HK-2 (cell line): Measurements from ENCODE around the gene PIK3CB.
"Not testable (repeated sequence)": the region's sequence is repeated elsewhere in the genome, so short reads cannot be mapped to it uniquely, and the experiment has no call there.

Experiments
- DNase-seq: peaks from one replicate; pipeline ENCODE4 v3.0.0-alpha.2; 2018; ENCODE audit not compliant: unreplicated experiment

Gene PIK3CB

DNA sequence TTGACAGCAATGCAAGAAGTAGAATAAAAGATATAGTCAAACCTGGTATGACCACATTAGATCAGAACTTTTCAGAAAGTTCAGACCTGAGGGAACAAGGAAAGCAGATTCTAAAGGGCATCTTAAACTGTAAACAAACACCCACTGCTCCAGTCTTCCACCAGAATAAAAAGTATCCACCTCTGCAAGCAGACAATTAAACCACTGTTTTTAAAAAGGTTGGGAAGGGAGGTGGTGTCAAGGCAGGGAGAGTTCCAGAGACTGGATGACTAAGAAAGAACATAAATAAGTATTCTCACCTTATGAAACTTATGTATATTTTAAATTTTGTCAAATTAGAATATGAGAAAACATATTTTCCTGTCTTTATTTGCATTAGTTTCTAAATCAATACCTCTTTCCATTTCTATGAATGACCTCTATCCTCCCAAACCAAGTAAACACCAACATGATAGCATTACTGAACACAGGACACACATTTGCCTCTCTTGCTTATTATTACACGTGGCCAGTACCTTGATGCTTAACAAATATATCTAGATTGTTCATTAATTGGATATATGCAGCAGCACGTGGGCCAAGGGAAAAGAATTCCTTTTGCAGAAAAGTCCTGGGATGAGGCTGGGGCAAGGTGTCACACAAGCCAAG lies 31.6 kb downstream of the PIK3CB start:
- no peak for DNase-seq

DNA sequence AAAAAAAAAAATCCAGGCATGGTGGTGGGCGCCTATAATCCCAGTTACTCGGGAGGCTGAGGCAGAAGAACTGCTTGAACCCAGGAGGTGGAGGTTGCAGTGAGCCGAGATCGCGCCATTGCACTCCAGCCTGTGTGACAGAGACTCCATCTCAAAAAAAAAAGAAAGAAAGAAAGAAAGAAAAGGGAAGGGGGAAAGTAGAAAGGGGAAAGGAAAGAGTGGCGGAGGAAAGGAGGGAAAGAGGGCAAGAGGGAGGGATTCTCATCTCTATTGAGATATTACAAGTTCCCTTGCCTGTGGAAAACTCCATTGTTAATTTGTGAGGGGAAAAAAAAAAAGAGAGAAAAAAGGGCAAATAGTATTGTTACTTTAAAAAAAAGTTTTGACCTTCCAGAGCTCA lies 32.5 kb downstream of the PIK3CB start:
- not testable (repeated sequence) for DNase-seq

DNA sequence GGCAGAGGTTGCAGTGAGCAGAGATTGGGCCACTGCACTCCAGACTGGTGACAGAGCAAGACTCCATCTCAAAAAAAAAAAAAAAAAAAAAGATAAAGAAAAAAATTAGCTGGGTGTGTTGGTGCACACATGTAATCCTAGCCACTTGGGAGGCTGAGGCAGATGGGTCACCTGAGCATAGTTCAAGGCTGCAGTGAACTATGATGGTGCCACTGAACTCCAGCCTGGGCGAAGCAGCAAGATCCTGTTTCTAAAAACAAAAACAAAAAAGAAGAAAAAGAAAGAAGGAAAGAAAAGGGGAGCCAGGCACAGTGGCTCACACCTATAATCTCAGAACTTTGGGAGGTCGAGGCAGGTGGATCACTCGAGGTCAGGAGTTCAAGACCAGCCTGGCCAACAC lies 32.9 kb downstream of the PIK3CB start:
- no peak for DNase-seq

DNA sequence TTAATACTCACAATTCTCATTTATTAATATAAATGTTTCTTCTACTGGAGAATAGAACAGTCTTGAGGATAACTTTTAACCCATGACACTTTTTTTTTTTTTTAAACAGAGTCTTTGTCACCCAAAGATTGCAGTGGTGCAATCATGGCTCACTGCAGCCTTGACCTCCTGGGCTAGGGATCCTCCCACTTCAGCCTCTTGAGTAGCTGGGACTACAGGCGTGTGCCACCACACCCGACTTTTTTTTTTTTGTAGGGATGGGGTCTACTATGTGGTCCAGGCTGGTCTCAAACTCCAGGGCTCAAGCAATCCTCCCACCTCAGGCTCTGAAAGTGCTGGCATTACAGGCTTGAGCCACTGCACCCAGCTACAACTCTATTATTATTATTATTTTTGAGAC lies 34.5 kb downstream of the PIK3CB start:
- no peak for DNase-seq

DNA sequence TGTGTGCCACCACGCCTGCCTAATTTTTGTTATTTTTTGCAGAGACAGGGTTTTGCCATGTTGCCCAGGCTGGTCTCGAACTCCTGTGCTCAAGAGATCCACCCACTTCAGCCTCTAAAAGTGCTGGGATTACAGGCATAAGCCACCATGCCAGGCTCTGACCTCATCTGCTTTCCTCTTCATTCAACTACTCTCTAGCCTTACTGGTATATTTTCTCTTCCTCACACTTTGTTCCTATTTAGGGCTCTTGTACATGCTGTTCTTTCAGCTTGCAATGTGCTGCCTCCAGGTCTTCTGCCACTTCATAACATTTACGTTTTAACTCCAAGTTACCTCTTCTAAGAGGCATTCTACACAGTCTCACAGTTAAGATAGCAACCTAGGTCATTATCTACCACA lies 34.9 kb downstream of the PIK3CB start:
- DNase-seq, result no peak

DNA sequence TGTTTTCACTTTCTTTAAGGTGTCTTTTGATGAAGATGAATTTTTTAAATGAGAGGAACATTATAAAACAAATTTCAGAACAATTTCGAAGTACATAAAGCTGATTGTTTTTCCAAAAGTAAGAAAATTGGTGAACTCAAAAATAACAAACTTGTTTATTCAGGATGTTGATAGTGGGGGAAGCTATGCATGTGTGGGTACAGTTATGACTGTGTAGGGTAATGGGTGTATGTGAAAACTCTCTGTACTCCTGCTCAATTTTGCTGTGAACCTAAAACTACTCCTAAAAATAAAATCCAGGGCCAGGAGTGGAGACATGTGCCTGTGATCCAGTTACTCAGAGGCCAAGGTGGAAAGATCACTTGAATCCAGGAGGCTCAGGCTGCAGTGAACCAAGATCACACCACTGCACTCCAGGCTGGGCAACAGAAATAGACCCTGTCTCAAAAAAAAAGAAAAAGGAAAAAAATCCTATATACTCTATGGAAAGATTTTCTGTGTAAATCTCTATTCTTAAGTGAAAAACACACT lies 37.2 kb downstream of the PIK3CB start:
- no peak for DNase-seq

DNA sequence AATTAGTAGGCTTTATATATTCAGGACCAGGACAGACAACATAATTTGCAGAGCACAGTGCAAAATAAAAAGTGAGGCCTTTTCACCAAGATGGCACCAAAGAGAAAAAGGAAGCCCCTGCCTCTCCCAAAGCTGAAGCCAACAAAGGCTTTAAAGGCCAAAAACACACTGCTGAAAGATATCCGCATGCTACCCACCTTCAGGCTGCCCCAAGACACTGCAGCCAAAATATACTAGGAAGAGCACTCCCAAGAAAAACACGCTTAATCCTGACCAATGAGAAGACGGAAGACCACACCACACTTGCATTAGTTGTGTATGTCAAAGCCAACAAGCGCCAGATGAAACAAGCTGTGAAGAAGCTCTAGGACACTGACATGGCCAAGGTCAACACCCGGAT lies 38.0 kb downstream of the PIK3CB start:
- no peak for DNase-seq

DNA sequence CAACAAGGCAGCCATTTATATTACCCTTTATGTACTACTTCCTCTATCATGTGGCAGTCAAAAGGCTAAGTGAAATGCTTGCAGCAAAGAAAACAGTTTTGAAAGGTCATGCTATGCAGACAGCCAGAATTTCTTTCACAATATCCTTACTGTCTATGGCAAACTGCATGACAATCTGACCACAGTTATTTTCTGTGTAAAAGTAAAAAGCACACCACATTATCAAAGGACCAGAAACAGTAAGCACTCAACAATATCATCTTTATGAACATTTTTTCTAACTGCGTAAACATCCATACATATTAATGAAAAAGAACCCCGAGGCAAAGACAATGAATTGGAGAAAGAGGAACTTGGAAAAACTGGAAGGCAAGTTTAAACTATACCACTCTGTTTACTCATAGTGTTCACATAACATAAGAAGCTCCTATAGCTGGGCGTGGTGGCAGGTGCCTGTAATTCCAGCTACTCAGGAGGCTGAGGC lies 47.9 kb downstream of the PIK3CB start:
- no peak for DNase-seq

DNA sequence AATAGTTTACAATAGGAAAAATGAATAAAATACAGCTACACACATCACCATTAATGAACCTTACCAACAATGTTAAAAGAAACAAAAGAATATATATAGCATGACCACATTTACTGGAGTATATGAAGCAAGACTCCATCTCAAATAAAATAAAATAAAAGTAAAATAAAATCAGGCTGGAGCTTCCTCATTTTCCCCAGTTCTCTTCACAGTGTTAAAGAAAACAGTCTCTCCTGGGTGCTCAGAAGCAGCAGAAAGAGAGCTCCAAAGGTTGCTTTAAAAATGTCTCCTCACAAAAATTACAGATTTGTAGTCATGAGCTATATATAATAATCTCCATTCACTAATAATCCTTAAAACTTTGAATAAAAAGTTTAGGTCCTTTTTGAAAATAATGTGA lies 48.8 kb downstream of the PIK3CB start:
- no peak for DNase-seq

DNA sequence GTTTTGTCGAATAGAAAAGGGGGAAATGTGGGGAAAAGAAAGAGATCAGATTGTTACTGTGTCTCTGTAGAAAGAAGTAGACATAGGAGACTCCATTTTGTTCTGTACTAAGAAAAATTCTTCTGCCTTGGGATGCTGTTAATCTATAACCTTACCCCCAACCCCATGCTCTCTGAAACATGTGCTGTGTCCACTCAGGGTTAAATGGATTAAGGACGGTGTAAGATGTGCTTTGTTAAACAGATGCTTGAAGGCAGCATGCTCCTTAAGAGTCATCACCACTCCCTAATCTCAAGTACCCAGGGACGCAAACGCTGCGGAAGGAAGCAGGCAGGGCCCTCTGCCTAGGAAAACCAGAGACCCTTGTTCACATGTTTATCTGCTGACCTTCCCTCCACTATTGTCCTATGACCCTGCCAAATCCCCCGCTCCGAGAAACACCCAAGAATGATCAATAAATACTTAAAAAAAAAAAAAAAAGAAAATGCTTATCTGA lies 49.3 kb downstream of the PIK3CB start:
- not testable (repeated sequence) for DNase-seq

DNA sequence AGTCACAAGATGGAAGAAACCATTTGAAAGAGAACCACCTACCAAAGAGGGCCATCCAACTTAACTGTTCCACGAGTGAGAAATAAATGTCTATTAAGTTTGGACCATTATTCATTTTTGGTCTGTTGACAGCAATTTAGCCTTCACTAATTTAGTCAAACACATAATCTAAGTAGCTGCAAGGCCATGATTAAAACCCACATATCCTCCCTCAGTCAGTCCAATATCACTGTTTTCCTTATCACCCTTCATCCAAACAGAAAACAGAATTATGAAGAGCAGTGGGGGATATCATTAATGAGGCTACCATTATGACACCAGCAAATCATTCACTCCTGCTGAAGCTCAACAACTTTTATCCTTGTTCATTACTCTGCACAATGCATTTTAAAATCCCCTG lies 52.0 kb downstream of the PIK3CB start:
- no peak for DNase-seq

DNA sequence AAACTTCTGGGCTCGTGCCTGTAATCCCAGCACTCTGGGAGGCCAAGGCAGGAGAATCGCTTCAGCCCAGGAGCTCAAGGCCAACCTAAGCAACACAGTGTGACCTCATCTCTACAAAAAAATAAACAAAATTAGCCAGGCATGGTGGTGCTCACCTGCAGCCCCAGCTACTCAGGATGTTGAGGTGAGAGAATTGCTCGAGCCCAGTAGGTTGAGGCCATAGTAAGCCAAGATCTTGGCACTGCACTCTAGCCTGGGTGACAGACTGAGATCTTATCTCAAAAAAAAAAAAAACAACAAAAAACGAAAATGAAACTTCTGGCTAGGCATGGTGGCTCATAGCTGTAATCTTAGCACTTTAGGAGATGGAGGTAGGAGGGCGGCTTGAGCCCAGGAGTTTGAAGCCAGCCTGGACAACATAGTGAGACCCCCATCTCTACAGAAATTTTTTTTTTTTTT lies 53.7 kb downstream of the PIK3CB start:
- DNase-seq, result no peak

DNA sequence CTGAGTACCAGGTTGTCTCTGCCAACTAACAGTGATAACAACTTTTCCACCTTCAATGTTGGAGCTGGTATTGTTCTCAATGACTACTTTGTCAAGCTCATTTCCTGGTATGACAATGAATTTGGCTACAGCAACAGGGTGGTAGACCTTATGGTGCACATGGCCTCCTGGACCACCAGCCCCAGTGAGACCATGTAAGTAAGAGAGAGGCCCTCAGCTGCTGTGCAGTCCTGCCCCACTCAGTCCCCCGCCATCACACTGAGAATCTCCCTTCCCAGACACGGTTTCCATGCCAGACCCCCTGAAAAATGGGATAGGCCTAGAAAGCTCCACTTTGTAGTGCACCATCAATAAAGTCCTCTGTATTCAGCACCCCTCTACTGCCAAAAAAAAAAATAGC lies 56.1 kb downstream of the PIK3CB start:
- DNase-seq, result no peak

DNA sequence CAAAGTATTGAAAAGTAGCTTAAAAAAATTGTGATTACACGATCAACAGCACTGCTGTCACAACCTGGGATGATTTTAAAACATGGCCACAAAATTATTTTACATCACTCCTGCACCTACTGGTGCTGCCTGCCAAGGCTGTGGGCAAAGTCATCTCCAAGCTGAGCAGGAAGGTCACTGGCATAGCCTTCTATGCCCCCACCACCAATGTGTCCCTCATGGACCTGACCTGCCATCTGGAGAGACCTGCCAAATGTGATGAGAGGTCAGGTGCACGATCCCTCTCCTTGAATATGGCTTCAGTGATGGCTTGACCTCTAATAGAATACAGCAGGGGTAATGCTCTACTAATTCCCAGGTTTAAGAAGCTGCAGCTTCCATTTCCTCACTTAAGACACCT lies 57.8 kb downstream of the PIK3CB start:
- DNase-seq, result no peak

DNA sequence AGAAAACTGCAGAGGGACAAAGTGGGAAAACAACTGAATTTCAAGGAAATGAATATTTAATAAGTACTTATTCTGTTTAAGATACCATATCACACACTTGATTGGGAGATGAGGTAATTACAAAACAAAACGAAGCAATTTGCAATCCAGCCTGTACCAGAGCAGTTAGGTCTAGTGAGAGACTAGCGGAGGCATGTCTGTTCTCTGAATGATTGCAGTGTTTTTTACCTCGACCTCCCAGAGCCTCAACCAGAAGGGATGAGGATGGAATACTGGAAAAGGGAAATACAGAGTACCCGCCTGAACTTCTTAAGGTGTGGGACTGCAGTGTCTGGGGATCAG lies 59.5 kb downstream of the PIK3CB start:
- DNase-seq, result no peak

DNA sequence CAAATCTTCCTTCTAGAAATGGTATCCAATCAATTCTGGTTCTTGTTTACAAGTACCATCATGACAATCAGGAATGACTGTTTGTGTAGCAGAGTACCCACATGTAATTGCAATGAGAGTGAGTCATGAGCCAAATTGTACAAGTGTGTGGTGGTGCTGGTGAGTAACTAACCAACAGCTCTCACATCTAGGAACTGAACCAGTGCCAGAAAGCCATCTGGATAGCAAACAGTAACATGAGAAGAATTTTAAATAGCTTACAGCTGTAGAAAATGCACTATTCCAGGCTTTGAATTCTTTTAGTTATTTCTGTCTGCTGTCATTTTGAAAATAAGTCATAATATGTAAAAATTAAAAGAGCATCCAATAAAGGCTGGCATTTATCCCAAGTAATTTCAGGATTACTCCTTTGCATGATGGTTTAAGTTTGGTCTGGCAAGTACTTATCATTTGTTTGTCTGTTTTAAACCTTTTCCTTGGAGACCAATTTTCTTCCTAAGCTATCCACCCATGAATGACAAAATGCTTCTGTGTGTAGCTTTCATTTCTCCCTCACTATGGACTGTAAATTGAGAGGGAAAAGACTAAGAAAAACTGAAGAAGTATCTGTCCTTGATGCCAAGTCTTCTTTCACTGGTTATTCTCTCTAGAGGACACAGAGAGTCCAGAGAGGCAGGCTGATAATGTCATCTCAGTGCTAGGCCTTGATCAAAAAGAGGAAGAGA lies 60.0 kb downstream of the PIK3CB start:
- DNase-seq, result peak; percentile 51

DNA sequence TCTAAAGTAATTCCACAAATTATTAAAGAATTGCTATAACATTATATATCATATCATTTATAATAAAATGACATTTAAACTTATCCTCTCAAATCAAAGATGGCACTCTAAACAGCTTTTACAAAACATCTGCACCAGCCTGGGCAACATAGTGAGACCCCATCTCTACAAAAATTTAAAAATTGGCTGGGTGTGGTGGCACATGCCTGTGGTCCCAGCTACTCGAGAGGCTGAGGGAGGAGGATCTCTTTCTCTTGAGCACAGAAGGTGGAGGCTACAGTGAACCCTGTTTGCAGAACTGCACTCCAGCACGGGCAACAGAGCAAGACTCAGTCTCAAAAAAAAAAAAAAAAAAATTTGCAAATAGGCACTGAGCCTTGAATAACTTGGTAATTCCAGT lies 63.1 kb downstream of the PIK3CB start:
- no peak for DNase-seq

DNA sequence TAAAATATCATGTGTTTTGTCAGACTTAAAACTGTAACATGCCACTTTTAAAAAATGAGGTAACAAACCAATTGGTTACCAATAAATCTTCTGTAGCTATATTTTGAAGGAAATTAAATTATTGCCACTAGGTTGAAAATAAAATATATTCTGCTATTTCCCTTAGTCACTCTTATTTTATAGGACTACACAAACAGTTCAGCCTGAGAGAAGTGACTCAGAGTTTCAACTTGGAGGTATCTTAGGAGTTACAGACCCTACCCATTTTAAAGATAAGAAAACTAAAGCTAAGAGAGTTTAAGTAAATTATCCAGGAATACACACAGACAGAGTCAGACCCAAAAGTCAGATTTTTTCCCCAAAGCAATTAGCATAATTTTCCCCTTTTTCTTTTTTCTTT lies 65.1 kb downstream of the PIK3CB start:
- DNase-seq, result no peak

DNA sequence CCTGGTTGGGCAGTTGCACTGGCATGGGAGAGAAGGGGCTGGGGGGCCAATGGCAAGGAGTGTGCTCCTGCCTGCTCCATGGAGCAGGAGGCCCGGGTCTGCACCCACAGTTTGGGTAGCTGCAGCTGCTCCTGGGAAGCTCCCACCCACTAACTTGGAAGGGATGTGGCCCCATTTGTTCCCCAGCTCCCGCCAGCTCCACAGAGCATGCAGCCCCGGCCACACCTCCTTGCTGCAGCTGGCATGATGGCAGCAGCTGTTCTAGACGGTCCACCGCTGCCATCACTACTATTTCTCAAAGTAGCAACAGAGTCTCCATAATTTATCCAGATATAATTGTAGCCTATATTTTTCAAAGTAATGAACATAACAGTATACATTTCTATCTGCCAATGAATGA lies 65.8 kb downstream of the PIK3CB start:
- no peak for DNase-seq

DNA sequence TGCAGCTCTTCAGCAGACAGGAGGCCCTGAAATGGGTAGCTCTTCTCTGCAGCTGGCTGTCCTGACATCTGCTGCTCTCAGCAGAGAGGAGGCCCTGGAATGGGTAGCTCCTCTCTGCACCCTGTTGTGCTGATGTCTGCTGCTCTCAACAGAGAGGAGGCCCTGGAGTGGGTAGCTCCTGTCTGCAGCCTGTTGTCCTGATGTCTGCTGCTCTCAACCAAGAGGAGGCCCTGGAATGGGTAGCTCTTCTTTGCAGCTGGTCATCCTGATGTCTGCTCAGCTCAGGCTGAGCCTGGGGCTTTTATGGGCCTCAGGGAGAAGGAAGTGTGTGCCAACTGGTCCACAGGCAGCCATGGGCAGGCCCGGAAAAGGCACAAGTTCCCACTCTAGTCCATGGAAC lies 66.6 kb downstream of the PIK3CB start:
- DNase-seq, result no peak

DNA sequence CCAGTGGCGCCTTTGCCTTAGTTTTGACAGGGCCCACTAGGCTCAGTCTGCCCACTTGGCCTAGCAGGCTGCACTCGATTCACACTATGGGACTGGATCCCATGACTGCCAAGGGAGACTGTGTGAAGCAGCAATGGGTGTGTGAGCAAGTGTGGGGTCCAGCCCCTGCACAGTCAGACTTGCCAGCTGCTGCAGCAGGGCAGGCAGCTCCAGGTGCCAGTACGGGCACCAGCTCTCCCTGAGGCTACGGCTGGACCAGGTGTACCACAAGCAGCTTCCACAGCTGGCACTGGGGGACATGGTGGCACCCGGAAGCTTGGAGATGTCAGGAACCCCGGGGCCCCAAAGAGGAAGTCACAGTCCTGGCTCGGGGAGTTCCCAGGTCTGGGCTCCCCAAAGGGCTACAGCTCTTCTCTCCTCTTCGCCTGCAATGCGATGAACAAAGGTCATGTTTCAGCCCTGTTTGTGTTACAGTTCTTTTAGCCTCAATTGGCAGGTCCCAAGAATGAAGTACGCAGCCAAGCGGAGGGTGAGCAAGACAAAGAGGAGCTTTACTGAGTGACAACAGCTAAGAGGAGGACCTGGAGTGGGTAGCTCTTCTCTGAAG lies 67.1 kb downstream of the PIK3CB start:
- DNase-seq, result no peak

DNA sequence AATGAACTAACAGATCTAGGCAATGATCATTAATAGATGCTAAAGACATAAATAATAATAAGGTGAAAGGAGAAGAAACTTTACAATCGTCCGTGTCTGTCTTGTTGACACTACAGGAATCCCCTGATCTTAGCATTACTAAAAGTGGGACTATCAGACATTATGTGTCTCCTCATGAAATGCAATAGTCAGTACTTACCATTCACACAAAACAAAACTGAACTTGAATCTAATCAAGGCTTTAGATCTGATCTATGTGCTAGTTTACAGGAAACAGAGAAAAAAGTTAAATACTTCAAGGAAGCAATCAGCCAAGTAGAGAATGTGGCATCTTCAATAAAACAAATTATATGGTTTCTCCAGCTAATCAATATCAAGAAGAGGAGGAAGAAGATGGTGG lies 73.7 kb downstream of the PIK3CB start:
- DNase-seq, result no peak

DNA sequence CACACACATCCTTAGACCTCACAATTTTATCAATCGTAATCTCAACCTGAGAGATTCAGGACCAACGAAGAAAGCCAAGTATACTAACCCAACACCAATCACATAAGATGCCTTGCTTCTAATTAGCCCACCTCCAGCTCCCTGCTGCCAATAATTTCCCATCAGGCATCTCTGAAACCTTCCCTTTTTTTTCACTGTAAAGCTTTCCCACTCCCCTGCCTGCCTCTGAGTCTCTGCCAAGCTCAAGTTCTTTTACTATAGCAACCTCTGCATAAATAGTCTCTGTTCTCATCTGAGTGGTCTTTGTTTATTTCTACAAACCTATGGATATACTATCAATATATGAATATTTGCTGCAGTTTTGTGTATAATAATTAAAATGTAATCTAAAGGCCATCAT lies 86.5 kb downstream of the PIK3CB start:
- no peak for DNase-seq
